Fibroblast of the aortic adventitia (primary cell): ENCODE data around the gene METTL4. TPM values are rescaled to one million over a fixed set of nuclear protein-coding genes. Genes with fewer than 3 reads are reported as not detected.

Experiments used
- DNase-seq: peaks from one replicate; pipeline ENCODE4 v3.0.0-alpha.2; 2010; ENCODE audit warnings: low read depth
- H3K4me3 ChIP-seq: 2 replicates; pipeline ENCODE4 v1.5.1; 2011; ENCODE audit warnings: low read depth, mild to moderate bottlenecking, control low read depth, low read length, moderate library complexity
- total RNA-seq: library from RNA; depleted of rRNA; stranded (reverse); fragments of >200 nt; gene quantifications from 2 replicates; pipeline ENCODE4 v1.2.3, GENCODE V29; 2012; ENCODE audit warnings: low replicate concordance
- TF ChIP-seq, protein P1 (sequence below): IDR thresholded peaks from 2 replicates; pipeline ENCODE4 v1.5.1; 2011; ENCODE audit warnings: mild to moderate bottlenecking, low read length, control low read depth, inconsistent platforms; ENCODE audit not compliant: insufficient read depth

The METTL4 gene
- total RNA-seq, 1 donor: 22.1 TPM

- no peak overlapping the region for H3K4me3 ChIP-seq
- peak; percentile 51 for DNase-seq
Measured at GRCh38 chr18:2538844-2539243, 32.5 kb downstream of the METTL4 start.

GRCh38 chr18:2538236-2538635 is 33.1 kb downstream of the METTL4 start:
- TF ChIP-seq, protein P1, sequence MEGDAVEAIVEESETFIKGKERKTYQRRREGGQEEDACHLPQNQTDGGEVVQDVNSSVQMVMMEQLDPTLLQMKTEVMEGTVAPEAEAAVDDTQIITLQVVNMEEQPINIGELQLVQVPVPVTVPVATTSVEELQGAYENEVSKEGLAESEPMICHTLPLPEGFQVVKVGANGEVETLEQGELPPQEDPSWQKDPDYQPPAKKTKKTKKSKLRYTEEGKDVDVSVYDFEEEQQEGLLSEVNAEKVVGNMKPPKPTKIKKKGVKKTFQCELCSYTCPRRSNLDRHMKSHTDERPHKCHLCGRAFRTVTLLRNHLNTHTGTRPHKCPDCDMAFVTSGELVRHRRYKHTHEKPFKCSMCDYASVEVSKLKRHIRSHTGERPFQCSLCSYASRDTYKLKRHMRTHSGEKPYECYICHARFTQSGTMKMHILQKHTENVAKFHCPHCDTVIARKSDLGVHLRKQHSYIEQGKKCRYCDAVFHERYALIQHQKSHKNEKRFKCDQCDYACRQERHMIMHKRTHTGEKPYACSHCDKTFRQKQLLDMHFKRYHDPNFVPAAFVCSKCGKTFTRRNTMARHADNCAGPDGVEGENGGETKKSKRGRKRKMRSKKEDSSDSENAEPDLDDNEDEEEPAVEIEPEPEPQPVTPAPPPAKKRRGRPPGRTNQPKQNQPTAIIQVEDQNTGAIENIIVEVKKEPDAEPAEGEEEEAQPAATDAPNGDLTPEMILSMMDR: no peak
- no peak for DNase-seq
- no peak overlapping the region for H3K4me3 ChIP-seq

More at GRCh38 chr18:2538844-2539243, 32.5 kb downstream of the METTL4 start:
- TF ChIP-seq, protein P1: no peak

- TF ChIP-seq, protein P1: no peak
- DNase-seq: no peak
- H3K4me3 ChIP-seq: no peak overlapping the region
Measured at GRCh38 chr18:2537296-2537695, 34.0 kb downstream of the METTL4 start.

DNA sequence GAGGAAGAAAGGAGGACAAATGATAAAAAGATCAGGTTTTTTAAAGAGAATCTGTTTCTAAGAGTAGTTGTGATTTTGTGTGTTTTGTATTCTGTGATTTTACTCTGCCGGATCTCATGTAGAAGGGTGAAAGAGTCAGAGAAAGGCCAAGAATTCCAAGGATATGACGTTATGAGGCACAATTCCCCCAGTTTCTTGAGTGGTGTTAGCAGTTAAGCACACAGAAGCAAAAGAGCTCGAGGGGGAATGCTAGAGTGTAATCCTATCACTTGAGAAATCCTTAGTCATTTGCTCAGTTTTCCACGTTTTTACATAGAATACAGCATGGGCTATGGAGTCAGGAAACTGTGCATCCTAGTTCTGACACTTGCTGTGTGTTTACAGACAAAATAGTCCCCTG is 34.8 kb downstream of the METTL4 start:
- TF ChIP-seq, protein P1: no peak
- peak; percentile 82 for DNase-seq
- no peak overlapping the region for H3K4me3 ChIP-seq

- TF ChIP-seq, protein P1: no peak
- no peak overlapping the region for H3K4me3 ChIP-seq
- DNase-seq: no peak
Measured at GRCh38 chr18:2536063-2536462, 35.2 kb downstream of the METTL4 start.

GRCh38 chr18:2535419-2535910 is 35.8 kb downstream of the METTL4 start:
- no peak for DNase-seq
- no peak overlapping the region for H3K4me3 ChIP-seq
- TF ChIP-seq, protein P1: no peak

DNA sequence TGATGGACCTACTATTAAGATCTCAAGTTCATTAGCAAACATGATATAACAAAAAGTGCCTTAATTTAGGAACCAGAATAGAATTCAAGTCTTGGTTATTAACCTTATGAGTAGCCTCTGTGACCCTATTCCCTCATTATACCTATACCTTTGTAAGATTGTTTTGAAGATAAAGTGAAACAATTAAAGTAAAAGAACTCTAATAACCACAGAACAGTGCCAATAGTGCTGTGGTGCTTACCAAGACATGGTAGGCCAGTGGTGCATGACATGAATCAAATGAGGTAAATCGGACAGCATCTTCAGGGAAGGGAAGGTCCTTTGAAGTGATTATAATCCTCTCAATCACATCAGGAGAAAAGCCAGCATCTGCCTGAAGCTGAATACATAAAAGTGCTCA is 36.4 kb downstream of the METTL4 start:
- TF ChIP-seq, protein P1: no peak
- no peak overlapping the region for H3K4me3 ChIP-seq
- DNase-seq: no peak
